ENCODE results near the gene SAMD4B.
"Not testable (repeated sequence)": the region's sequence is repeated elsewhere in the genome, so short reads cannot be mapped to it uniquely, and the experiment has no call there.

The SAMD4B gene

GRCh38 chr19:39341719-39342604, at the start of gene SAMD4B:
Gene SAMD4B (plus strand): TSS chr19:39342421. CDS start chr19:39356894, 14,473 bp downstream.
- DNase-seq (ENCODE audit: low spot score): peak; percentile 98

GRCh38 chr19:39293394-39293793, 48.8 kb upstream of the SAMD4B start:
- no peak for DNase-seq (ENCODE audit: low spot score)

- DNase-seq (ENCODE audit: low spot score): no peak
These were observed 46.1 kb upstream of the SAMD4B start, which contains the start of gene IFNL1 for GRCh38 chr19:39296055-39296645. Gene IFNL1 (plus strand): TSS chr19:39296407. CDS start chr19:39296422, 15 bp downstream.

GRCh38 chr19:39296906-39297305, 45.3 kb upstream of the SAMD4B start:
- no peak for DNase-seq (ENCODE audit: low spot score)

GRCh38 chr19:39297931-39298634, 44.1 kb upstream of the SAMD4B start:
- no peak for DNase-seq (ENCODE audit: low spot score)

- DNase-seq (ENCODE audit: low spot score): no peak
These were observed 42.8 kb upstream of the SAMD4B start for GRCh38 chr19:39299404-39299803.

- no peak for DNase-seq (ENCODE audit: low spot score)
These were observed 42.4 kb upstream of the SAMD4B start for GRCh38 chr19:39299832-39300231.

- no peak for DNase-seq (ENCODE audit: low spot score)
These were observed 41.2 kb upstream of the SAMD4B start for GRCh38 chr19:39301021-39301420.

- DNase-seq (ENCODE audit: low spot score): no peak
These were observed 40.7 kb upstream of the SAMD4B start for GRCh38 chr19:39301562-39301961.

GRCh38 chr19:39303373-39304184, 38.6 kb upstream of the SAMD4B start:
- no peak for DNase-seq (ENCODE audit: low spot score)

- DNase-seq (ENCODE audit: low spot score): no peak
These were observed 38.1 kb upstream of the SAMD4B start for GRCh38 chr19:39304185-39304513.

GRCh38 chr19:39304701-39305571, 37.3 kb upstream of the SAMD4B start:
- DNase-seq (ENCODE audit: low spot score): no peak

GRCh38 chr19:39306075-39306474, 36.1 kb upstream of the SAMD4B start:
- no peak for DNase-seq (ENCODE audit: low spot score)

GRCh38 chr19:39307046-39307821, 35.0 kb upstream of the SAMD4B start:
- DNase-seq (ENCODE audit: low spot score): peak; percentile 51

- no peak for DNase-seq (ENCODE audit: low spot score)
These were observed 34.2 kb upstream of the SAMD4B start for GRCh38 chr19:39307822-39308530.

GRCh38 chr19:39308531-39309304, 33.5 kb upstream of the SAMD4B start:
- DNase-seq (ENCODE audit: low spot score): no peak

- DNase-seq (ENCODE audit: low spot score): not testable (repeated sequence)
These were observed 32.9 kb upstream of the SAMD4B start for GRCh38 chr19:39309305-39309670.

GRCh38 chr19:39310558-39311311, 31.5 kb upstream of the SAMD4B start:
- DNase-seq (ENCODE audit: low spot score): peak; percentile 92
